Measurements from ENCODE around the gene SPEM3. TPM values are rescaled to one million over a fixed set of nuclear protein-coding genes. Genes with fewer than 3 reads are reported as not detected.

The SPEM3 gene
- total RNA-seq, 1 donor from 2014 or later = not detected

GRCh38 chr17:7396147-7396546 is 32.5 kb upstream of the SPEM3 start:
- DNase-seq (ENCODE audit: low spot score) = no peak
- Mint-ChIP-seq H3K27me3 (ENCODE audit: low read depth) (no peaks in the 10 kb centered on the region), H3K4me3 (ENCODE audit: unreplicated experiment) (no peak overlapping the region), H3K9me3 (ENCODE audit: low read depth) (no peaks in the 10 kb centered on the region), H3K36me3 (ENCODE audit: low read depth) (peaks cover 3% of the 10 kb centered on the region), H3K4me1 (ENCODE audit: low read depth) (peaks cover 20% of the 10 kb centered on the region), H3K27ac (ENCODE audit: unreplicated experiment) (peak overlapping the region; percentile 36)
- TF ChIP-seq, protein P1, sequence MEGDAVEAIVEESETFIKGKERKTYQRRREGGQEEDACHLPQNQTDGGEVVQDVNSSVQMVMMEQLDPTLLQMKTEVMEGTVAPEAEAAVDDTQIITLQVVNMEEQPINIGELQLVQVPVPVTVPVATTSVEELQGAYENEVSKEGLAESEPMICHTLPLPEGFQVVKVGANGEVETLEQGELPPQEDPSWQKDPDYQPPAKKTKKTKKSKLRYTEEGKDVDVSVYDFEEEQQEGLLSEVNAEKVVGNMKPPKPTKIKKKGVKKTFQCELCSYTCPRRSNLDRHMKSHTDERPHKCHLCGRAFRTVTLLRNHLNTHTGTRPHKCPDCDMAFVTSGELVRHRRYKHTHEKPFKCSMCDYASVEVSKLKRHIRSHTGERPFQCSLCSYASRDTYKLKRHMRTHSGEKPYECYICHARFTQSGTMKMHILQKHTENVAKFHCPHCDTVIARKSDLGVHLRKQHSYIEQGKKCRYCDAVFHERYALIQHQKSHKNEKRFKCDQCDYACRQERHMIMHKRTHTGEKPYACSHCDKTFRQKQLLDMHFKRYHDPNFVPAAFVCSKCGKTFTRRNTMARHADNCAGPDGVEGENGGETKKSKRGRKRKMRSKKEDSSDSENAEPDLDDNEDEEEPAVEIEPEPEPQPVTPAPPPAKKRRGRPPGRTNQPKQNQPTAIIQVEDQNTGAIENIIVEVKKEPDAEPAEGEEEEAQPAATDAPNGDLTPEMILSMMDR (IDR thresholded peaks at IDR 0.05) = no peak

DNA sequence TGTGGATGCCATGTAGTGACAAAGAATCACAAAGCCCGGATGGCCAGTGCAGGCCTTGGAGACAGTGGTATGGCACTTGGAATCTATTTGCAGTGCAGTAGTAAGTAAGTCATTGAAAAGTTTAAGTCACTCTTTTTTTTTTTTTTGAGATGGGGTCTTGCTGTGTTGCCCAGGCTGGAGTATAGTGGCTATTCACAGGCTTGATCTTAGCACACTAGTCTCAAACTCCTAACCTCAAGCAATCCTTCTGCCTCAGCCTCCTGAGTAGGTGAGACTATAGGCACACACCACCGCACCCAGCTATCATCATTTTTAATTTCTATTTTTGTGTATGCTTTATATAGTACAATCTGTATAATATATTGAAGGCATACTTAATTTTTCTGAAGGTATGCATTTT is 30.0 kb upstream of the SPEM3 start:
- Mint-ChIP-seq H3K4me1 (ENCODE audit: low read depth) (peaks cover 24% of the 10 kb centered on the region), H3K9me3 (ENCODE audit: low read depth) (no peaks in the 10 kb centered on the region), H3K27me3 (ENCODE audit: low read depth) (no peaks in the 10 kb centered on the region), H3K36me3 (ENCODE audit: low read depth) (no peaks in the 10 kb centered on the region), H3K4me3 (ENCODE audit: unreplicated experiment) (no peak overlapping the region), H3K27ac (ENCODE audit: unreplicated experiment) (no peak overlapping the region)
- TF ChIP-seq, protein P1 (IDR thresholded peaks at IDR 0.05) = no peak
- no peak for DNase-seq (ENCODE audit: low spot score)

GRCh38 chr17:7403043-7403726 is 25.5 kb upstream of the SPEM3 start:
- Mint-ChIP-seq H3K4me1 (ENCODE audit: low read depth) (peaks cover 27% of the 10 kb centered on the region), H3K27ac (ENCODE audit: unreplicated experiment) (peak overlapping the region; percentile 91), H3K4me3 (ENCODE audit: unreplicated experiment) (peak overlapping the region; percentile 80), H3K27me3 (ENCODE audit: low read depth) (no peaks in the 10 kb centered on the region), H3K9me3 (ENCODE audit: low read depth) (no peaks in the 10 kb centered on the region), H3K36me3 (ENCODE audit: low read depth) (no peaks in the 10 kb centered on the region)
- TF ChIP-seq, protein P1 (IDR thresholded peaks at IDR 0.05) = no peak
- no peak for DNase-seq (ENCODE audit: low spot score)

DNA sequence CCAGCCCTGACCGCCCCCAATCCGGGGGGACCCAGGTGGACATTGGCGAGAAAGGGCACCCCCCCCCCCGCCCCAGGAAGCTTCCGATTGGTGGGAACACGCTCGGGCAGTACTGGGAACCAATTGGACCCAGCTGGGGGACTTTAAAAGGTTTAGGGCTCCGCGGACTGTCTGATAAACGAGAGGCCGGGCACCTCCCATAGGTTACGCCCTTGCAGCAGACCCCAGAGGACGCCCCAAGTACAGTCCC is 25.0 kb upstream of the SPEM3 start:
- no peaks in the 10 kb centered on the region for H3K36me3 Mint-ChIP-seq (ENCODE audit: low read depth)
- H3K27me3 Mint-ChIP-seq (ENCODE audit: low read depth) = no peaks in the 10 kb centered on the region
- H3K9me3 Mint-ChIP-seq (ENCODE audit: low read depth) = no peaks in the 10 kb centered on the region
- no peak for DNase-seq (ENCODE audit: low spot score)
- H3K27ac Mint-ChIP-seq (ENCODE audit: unreplicated experiment) = peak overlapping the region; percentile 91
- H3K4me1 Mint-ChIP-seq (ENCODE audit: low read depth) = peaks cover 27% of the 10 kb centered on the region
- peak overlapping the region; percentile 80 for H3K4me3 Mint-ChIP-seq (ENCODE audit: unreplicated experiment)
- TF ChIP-seq, protein P1 (IDR thresholded peaks at IDR 0.05) = no peak

DNA sequence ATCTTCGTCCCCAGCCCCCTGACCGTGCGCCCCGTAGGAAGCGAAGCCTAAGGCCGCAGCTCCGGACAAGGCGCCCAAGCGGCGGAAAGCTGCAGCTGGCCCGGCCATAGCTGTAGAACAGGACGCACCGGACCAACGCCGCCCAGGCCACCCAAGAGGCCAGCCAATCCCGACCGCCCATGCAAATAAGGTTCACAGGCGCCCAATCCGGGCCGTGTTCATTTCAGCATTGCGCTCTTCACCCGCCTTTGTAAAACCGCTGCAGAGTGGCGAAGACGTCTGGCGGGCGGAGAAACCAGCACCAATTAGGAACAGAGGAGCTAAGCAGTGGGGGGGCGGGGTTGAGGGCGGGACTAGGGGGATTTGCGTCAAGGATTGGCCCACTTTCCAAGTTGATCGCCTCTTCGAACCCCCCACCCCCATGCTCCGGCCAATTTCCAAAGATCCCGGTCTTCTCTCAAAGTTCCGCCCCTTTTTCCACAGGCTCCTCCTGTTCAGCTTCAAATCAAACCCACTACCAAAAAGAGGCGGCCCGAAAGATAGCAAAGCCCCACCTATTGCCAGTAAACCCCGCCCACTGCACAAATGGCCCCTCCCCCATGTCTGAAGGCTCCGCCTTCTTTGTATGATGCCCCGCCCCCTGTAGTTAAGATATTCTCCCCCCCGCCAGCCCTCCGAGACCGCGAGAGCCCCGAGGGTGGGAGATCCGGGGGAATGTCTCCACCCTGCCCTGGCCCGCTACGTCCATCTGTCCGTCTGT is 24.5 kb upstream of the SPEM3 start, which contains the start of gene TMEM256:
TSS of gene TMEM256 (minus strand) at position 121 of the 760 bp plus-strand sequence. CDS start at position 108, 13 bp downstream.
- Mint-ChIP-seq H3K4me3 (ENCODE audit: unreplicated experiment) (peak within 1 kb of the TSS; percentile 85), H3K27ac (ENCODE audit: unreplicated experiment) (peak within 1 kb of the TSS; percentile 91), H3K36me3 (ENCODE audit: low read depth) (peaks cover 3% of the 10 kb centered on the region), H3K27me3 (ENCODE audit: low read depth) (no peaks in the 10 kb centered on the region), H3K4me1 (ENCODE audit: low read depth) (peaks cover 27% of the 10 kb centered on the region), H3K9me3 (ENCODE audit: low read depth) (no peaks in the 10 kb centered on the region)
- TF ChIP-seq, protein P1 (IDR thresholded peaks at IDR 0.05) = peak; percentile 28
- DNase-seq (ENCODE audit: low spot score) = peak; percentile 99

Data from chondrocyte (in vitro differentiated cells).